Brain microvascular endothelial cell (primary cell): ENCODE data around the gene GSPT1.

Experiments used
- DNase-seq: peaks from one replicate; pipeline ENCODE4 v3.0.0-alpha.2; 2020
- H3K27ac ChIP-seq: fragments of 250-450 bp; sonication (Bioruptor Pico); 2 replicates; pipeline ENCODE4 v1.5.1; 2020; ENCODE audit warnings: mild to moderate bottlenecking, moderate library complexity
- H3K27me3 ChIP-seq: fragments of 250-450 bp; sonication (Bioruptor Pico); replicated peaks from 2 replicates; pipeline ENCODE4 v1.5.1; 2020; ENCODE audit warnings: mild to moderate bottlenecking
- H3K36me3 ChIP-seq: fragments of 250-450 bp; sonication (Bioruptor Pico); replicated peaks from 2 replicates; pipeline ENCODE4 v1.5.1; 2020; ENCODE audit warnings: mild to moderate bottlenecking
- H3K4me3 ChIP-seq: 2 replicates; pipeline ENCODE4 v1.5.1; 2011; ENCODE audit warnings: low read depth, mild to moderate bottlenecking, control low read depth, low read length, moderate library complexity
- in situ Hi-C: cut with HindIII; loops from 2 replicates; pipeline ENCODE4 v1.10.0; 2017; ENCODE audit warnings: low sequenced_read_pairs, low pct_ligation_motif_present
- TF ChIP-seq, protein P1 (sequence below): IDR thresholded peaks from 2 replicates; pipeline ENCODE4 v1.5.1; 2011; ENCODE audit warnings: low read depth, mild to moderate bottlenecking, moderate library complexity, low read length, control low read depth, inconsistent platforms; ENCODE audit errors: missing control alignments

Gene GSPT1

DNA sequence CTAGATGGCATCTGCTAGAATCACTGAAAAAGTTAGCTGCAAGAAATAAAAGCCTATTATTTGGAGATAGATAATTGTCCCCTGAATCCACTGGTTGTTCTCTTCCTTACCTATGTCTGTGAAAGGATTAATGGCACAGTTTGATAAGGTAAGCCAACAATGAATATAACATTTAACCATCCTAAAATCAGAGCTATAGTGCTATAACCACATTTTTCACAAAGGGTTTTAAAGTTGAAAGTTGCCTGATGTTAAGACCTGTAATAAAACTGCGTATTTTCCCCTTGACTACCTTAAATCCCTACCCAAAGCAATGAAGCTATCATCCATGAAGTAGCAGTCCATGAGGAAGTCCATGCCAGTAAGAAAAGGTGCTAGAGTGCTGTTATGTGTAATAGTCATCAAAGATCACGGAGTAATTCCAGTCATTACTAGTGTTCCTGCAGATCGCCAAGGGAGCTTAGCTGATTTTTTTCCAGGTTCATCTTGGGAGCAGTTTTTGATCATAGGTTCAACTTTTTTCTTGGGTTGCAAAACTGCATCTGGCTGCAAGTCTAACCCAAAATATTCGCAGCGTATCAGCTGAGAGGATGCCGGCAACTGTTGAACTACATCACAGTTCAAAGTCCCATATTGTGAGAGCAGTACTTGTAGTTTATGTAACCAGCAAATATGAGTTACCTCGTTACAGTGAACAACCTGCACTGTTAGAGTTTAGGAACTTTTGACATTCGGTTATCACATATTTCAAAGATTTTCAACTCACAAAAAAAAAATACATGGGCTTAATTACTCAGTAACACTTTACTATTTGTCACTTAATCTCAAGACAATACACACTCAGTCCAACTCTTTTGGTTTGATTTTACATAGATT, 46.2 kb downstream of the GSPT1 start:
- Histone ChIP-seq H3K27ac (no peak overlapping the region), H3K4me3 (no peak overlapping the region), H3K27me3 (no peaks in the 10 kb centered on the region), H3K36me3 (peaks cover 28% of the 10 kb centered on the region)
- no peak for DNase-seq
- in situ Hi-C loops, result no loop called here
- TF ChIP-seq, protein P1, sequence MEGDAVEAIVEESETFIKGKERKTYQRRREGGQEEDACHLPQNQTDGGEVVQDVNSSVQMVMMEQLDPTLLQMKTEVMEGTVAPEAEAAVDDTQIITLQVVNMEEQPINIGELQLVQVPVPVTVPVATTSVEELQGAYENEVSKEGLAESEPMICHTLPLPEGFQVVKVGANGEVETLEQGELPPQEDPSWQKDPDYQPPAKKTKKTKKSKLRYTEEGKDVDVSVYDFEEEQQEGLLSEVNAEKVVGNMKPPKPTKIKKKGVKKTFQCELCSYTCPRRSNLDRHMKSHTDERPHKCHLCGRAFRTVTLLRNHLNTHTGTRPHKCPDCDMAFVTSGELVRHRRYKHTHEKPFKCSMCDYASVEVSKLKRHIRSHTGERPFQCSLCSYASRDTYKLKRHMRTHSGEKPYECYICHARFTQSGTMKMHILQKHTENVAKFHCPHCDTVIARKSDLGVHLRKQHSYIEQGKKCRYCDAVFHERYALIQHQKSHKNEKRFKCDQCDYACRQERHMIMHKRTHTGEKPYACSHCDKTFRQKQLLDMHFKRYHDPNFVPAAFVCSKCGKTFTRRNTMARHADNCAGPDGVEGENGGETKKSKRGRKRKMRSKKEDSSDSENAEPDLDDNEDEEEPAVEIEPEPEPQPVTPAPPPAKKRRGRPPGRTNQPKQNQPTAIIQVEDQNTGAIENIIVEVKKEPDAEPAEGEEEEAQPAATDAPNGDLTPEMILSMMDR, result no peak

DNA sequence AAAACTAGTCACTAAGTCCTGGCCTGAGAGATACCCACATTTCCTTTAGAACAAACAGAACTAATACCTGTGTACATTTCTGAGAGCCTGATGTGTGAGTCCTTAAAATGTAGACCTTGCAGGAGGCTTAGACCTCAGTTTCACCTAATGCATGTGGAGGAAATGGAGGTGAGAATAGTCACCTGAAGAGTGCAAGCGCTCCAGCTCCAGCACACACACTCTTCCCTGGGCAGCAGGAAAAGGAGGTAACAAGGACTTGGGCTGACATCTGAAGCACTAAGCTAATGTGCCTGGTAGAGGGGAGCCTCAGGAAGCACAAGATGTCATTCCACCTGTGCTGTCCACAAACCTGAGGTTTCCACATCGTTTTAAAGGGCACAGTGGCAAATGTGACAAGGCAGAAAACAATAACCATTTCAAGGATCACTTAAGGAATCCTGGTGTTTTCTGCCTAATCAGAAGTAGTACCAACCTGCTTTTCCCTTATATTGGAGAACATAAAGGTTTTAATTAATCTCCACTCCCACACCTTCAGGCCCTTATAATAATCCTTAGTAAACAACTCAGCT, 47.3 kb downstream of the GSPT1 start:
- in situ Hi-C loops, result no loop called here
- no peak for DNase-seq
- Histone ChIP-seq H3K4me3 (no peak overlapping the region), H3K36me3 (peaks cover 22% of the 10 kb centered on the region), H3K27me3 (no peaks in the 10 kb centered on the region), H3K27ac (no peak overlapping the region)
- TF ChIP-seq, protein P1, result no peak

GRCh38 chr16:11862489-11862888, 53.3 kb downstream of the GSPT1 start:
- Histone ChIP-seq H3K27me3 (no peaks in the 10 kb centered on the region), H3K4me3 (no peak overlapping the region), H3K36me3 (no peaks in the 10 kb centered on the region), H3K27ac (no peak overlapping the region)
- no peak for DNase-seq
- in situ Hi-C loops, result no loop called here
- TF ChIP-seq, protein P1, result no peak

DNA sequence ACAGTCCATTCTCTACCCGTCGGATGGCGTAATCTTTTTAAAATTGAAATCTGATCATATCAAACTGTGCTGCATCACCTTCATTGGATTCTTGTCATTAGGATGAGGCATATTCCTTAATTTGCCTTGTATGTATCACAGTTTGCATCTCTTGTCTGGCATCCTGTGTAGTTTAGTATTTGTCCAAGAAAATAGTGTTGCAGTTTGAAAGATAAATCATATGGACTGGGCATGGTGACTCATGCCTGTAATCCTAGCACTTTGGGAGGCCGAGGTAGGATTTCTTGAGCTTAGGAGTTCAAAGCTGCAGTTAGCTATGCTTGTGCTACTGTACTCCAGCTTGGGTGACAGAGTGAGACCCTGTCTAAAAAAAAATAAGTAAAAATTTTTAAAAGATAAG, 58.6 kb downstream of the GSPT1 start:
- Histone ChIP-seq H3K27ac (no peak overlapping the region), H3K27me3 (no peaks in the 10 kb centered on the region), H3K4me3 (no peak overlapping the region), H3K36me3 (no peaks in the 10 kb centered on the region)
- TF ChIP-seq, protein P1, result no peak
- DNase-seq, result peak; percentile 22
- in situ Hi-C loops, result no loop called here

GRCh38 chr16:11852092-11852809, 63.5 kb downstream of the GSPT1 start:
- Histone ChIP-seq H3K4me3 (peak overlapping the region; percentile 98), H3K27me3 (no peaks in the 10 kb centered on the region), H3K36me3 (peaks cover 19% of the 10 kb centered on the region), H3K27ac (no peak overlapping the region)
- DNase-seq, result no peak
- in situ Hi-C loops, result no loop called here
- TF ChIP-seq, protein P1, result no peak
